Measurements from ENCODE around the gene CDH22.

Gene CDH22

GRCh38 chr20:46251211-46251673 is 57.1 kb downstream of the CDH22 start:
- Histone ChIP-seq H3K27ac (ENCODE audit: low read depth, low read length) (no peak overlapping the region), H3K36me3 (ENCODE audit: control insufficient read depth, insufficient read depth, low read length) (no peaks in the 10 kb centered on the region), H3K27me3 (ENCODE audit: control insufficient read depth, insufficient read depth, low read length) (peaks cover 18% of the 10 kb centered on the region), H3K9ac (ENCODE audit: low read length) (no peak overlapping the region), H3K4me3 (ENCODE audit: low read length) (no peak overlapping the region), H3K4me1 (ENCODE audit: control insufficient read depth, insufficient read depth, low read length) (no peaks in the 10 kb centered on the region)

GRCh38 chr20:46250772-46251171 is 57.5 kb downstream of the CDH22 start:
- H3K4me1 ChIP-seq (ENCODE audit: control insufficient read depth, insufficient read depth, low read length) = no peaks in the 10 kb centered on the region
- H3K27ac ChIP-seq (ENCODE audit: low read depth, low read length) = no peak overlapping the region
- H3K9ac ChIP-seq (ENCODE audit: low read length) = no peak overlapping the region
- H3K27me3 ChIP-seq (ENCODE audit: control insufficient read depth, insufficient read depth, low read length) = peaks cover 18% of the 10 kb centered on the region
- no peak overlapping the region for H3K4me3 ChIP-seq (ENCODE audit: low read length)
- no peaks in the 10 kb centered on the region for H3K36me3 ChIP-seq (ENCODE audit: control insufficient read depth, insufficient read depth, low read length)

GRCh38 chr20:46249671-46250070 is 58.6 kb downstream of the CDH22 start:
- Histone ChIP-seq H3K4me3 (ENCODE audit: low read length) (no peak overlapping the region), H3K36me3 (ENCODE audit: control insufficient read depth, insufficient read depth, low read length) (no peaks in the 10 kb centered on the region), H3K9ac (ENCODE audit: low read length) (no peak overlapping the region), H3K4me1 (ENCODE audit: control insufficient read depth, insufficient read depth, low read length) (no peaks in the 10 kb centered on the region), H3K27me3 (ENCODE audit: control insufficient read depth, insufficient read depth, low read length) (peaks cover 23% of the 10 kb centered on the region), H3K27ac (ENCODE audit: low read depth, low read length) (no peak overlapping the region)

GRCh38 chr20:46246559-46246958 is 61.7 kb downstream of the CDH22 start:
- Histone ChIP-seq H3K36me3 (ENCODE audit: control insufficient read depth, insufficient read depth, low read length) (no peaks in the 10 kb centered on the region), H3K27me3 (ENCODE audit: control insufficient read depth, insufficient read depth, low read length) (peaks cover 17% of the 10 kb centered on the region), H3K9ac (ENCODE audit: low read length) (no peak overlapping the region), H3K4me1 (ENCODE audit: control insufficient read depth, insufficient read depth, low read length) (no peaks in the 10 kb centered on the region), H3K4me3 (ENCODE audit: low read length) (no peak overlapping the region), H3K27ac (ENCODE audit: low read depth, low read length) (no peak overlapping the region)

GRCh38 chr20:46243707-46244628 is 64.3 kb downstream of the CDH22 start:
- H3K36me3 ChIP-seq (ENCODE audit: control insufficient read depth, insufficient read depth, low read length) = no peaks in the 10 kb centered on the region
- H3K9ac ChIP-seq (ENCODE audit: low read length) = no peak overlapping the region
- no peak overlapping the region for H3K27ac ChIP-seq (ENCODE audit: low read depth, low read length)
- H3K4me3 ChIP-seq (ENCODE audit: low read length) = no peak overlapping the region
- H3K27me3 ChIP-seq (ENCODE audit: control insufficient read depth, insufficient read depth, low read length) = peaks cover 13% of the 10 kb centered on the region
- no peaks in the 10 kb centered on the region for H3K4me1 ChIP-seq (ENCODE audit: control insufficient read depth, insufficient read depth, low read length)

- no peak overlapping the region for H3K4me3 ChIP-seq (ENCODE audit: low read length)
- H3K36me3 ChIP-seq (ENCODE audit: control insufficient read depth, insufficient read depth, low read length) = no peaks in the 10 kb centered on the region
- peaks cover 11% of the 10 kb centered on the region for H3K27me3 ChIP-seq (ENCODE audit: control insufficient read depth, insufficient read depth, low read length)
- H3K27ac ChIP-seq (ENCODE audit: low read depth, low read length) = no peak overlapping the region
- H3K4me1 ChIP-seq (ENCODE audit: control insufficient read depth, insufficient read depth, low read length) = no peaks in the 10 kb centered on the region
- no peak overlapping the region for H3K9ac ChIP-seq (ENCODE audit: low read length)
Measured at GRCh38 chr20:46242390-46242789, 65.9 kb downstream of the CDH22 start.

- H3K36me3 ChIP-seq (ENCODE audit: control insufficient read depth, insufficient read depth, low read length) = no peaks in the 10 kb centered on the region
- no peak overlapping the region for H3K4me3 ChIP-seq (ENCODE audit: low read length)
- peaks cover 6% of the 10 kb centered on the region for H3K27me3 ChIP-seq (ENCODE audit: control insufficient read depth, insufficient read depth, low read length)
- H3K27ac ChIP-seq (ENCODE audit: low read depth, low read length) = no peak overlapping the region
- H3K4me1 ChIP-seq (ENCODE audit: control insufficient read depth, insufficient read depth, low read length) = no peaks in the 10 kb centered on the region
- no peak overlapping the region for H3K9ac ChIP-seq (ENCODE audit: low read length)
Measured at GRCh38 chr20:46240881-46241280, 67.4 kb downstream of the CDH22 start.

GRCh38 chr20:46240065-46240464 is 68.2 kb downstream of the CDH22 start:
- no peaks in the 10 kb centered on the region for H3K36me3 ChIP-seq (ENCODE audit: control insufficient read depth, insufficient read depth, low read length)
- no peak overlapping the region for H3K4me3 ChIP-seq (ENCODE audit: low read length)
- no peak overlapping the region for H3K9ac ChIP-seq (ENCODE audit: low read length)
- H3K27me3 ChIP-seq (ENCODE audit: control insufficient read depth, insufficient read depth, low read length) = peaks cover 4% of the 10 kb centered on the region
- H3K27ac ChIP-seq (ENCODE audit: low read depth, low read length) = no peak overlapping the region
- no peaks in the 10 kb centered on the region for H3K4me1 ChIP-seq (ENCODE audit: control insufficient read depth, insufficient read depth, low read length)

- Histone ChIP-seq H3K36me3 (ENCODE audit: control insufficient read depth, insufficient read depth, low read length) (no peaks in the 10 kb centered on the region), H3K4me3 (ENCODE audit: low read length) (no peak overlapping the region), H3K27me3 (ENCODE audit: control insufficient read depth, insufficient read depth, low read length) (peaks cover 2% of the 10 kb centered on the region), H3K9ac (ENCODE audit: low read length) (no peak overlapping the region), H3K4me1 (ENCODE audit: control insufficient read depth, insufficient read depth, low read length) (no peaks in the 10 kb centered on the region), H3K27ac (ENCODE audit: low read depth, low read length) (no peak overlapping the region)
Measured at GRCh38 chr20:46237736-46238135, 70.6 kb downstream of the CDH22 start.

- Histone ChIP-seq H3K4me3 (ENCODE audit: low read length) (no peak overlapping the region), H3K36me3 (ENCODE audit: control insufficient read depth, insufficient read depth, low read length) (no peaks in the 10 kb centered on the region), H3K9ac (ENCODE audit: low read length) (no peak overlapping the region), H3K27ac (ENCODE audit: low read depth, low read length) (no peak overlapping the region), H3K4me1 (ENCODE audit: control insufficient read depth, insufficient read depth, low read length) (no peaks in the 10 kb centered on the region), H3K27me3 (ENCODE audit: control insufficient read depth, insufficient read depth, low read length) (peaks cover 2% of the 10 kb centered on the region)
Measured at GRCh38 chr20:46237227-46237626, 71.1 kb downstream of the CDH22 start.

- H3K9ac ChIP-seq (ENCODE audit: low read length) = no peak overlapping the region
- H3K4me1 ChIP-seq (ENCODE audit: control insufficient read depth, insufficient read depth, low read length) = no peaks in the 10 kb centered on the region
- H3K36me3 ChIP-seq (ENCODE audit: control insufficient read depth, insufficient read depth, low read length) = no peaks in the 10 kb centered on the region
- H3K27me3 ChIP-seq (ENCODE audit: control insufficient read depth, insufficient read depth, low read length) = peaks cover 2% of the 10 kb centered on the region
- no peak overlapping the region for H3K4me3 ChIP-seq (ENCODE audit: low read length)
- no peak overlapping the region for H3K27ac ChIP-seq (ENCODE audit: low read depth, low read length)
Measured at GRCh38 chr20:46235077-46235476, 73.2 kb downstream of the CDH22 start.

GRCh38 chr20:46233701-46234100 is 74.6 kb downstream of the CDH22 start:
- H3K27me3 ChIP-seq (ENCODE audit: control insufficient read depth, insufficient read depth, low read length) = peaks cover 2% of the 10 kb centered on the region
- no peaks in the 10 kb centered on the region for H3K4me1 ChIP-seq (ENCODE audit: control insufficient read depth, insufficient read depth, low read length)
- H3K27ac ChIP-seq (ENCODE audit: low read depth, low read length) = no peak overlapping the region
- no peak overlapping the region for H3K4me3 ChIP-seq (ENCODE audit: low read length)
- no peak overlapping the region for H3K9ac ChIP-seq (ENCODE audit: low read length)
- no peaks in the 10 kb centered on the region for H3K36me3 ChIP-seq (ENCODE audit: control insufficient read depth, insufficient read depth, low read length)

- no peak overlapping the region for H3K27ac ChIP-seq (ENCODE audit: low read depth, low read length)
- H3K36me3 ChIP-seq (ENCODE audit: control insufficient read depth, insufficient read depth, low read length) = no peaks in the 10 kb centered on the region
- no peaks in the 10 kb centered on the region for H3K27me3 ChIP-seq (ENCODE audit: control insufficient read depth, insufficient read depth, low read length)
- H3K4me1 ChIP-seq (ENCODE audit: control insufficient read depth, insufficient read depth, low read length) = no peaks in the 10 kb centered on the region
- no peak overlapping the region for H3K9ac ChIP-seq (ENCODE audit: low read length)
- no peak overlapping the region for H3K4me3 ChIP-seq (ENCODE audit: low read length)
Measured at GRCh38 chr20:46232539-46232938, 75.8 kb downstream of the CDH22 start.

All from rectal smooth muscle tissue (tissue), 1 donor.